ENCODE results near the gene RBP3. TPM values are rescaled to one million over a fixed set of nuclear protein-coding genes. Genes with fewer than 3 reads are reported as not detected.

RBP3 gene
- total RNA-seq, 2 donors from 2014 or later = not detected

DNA sequence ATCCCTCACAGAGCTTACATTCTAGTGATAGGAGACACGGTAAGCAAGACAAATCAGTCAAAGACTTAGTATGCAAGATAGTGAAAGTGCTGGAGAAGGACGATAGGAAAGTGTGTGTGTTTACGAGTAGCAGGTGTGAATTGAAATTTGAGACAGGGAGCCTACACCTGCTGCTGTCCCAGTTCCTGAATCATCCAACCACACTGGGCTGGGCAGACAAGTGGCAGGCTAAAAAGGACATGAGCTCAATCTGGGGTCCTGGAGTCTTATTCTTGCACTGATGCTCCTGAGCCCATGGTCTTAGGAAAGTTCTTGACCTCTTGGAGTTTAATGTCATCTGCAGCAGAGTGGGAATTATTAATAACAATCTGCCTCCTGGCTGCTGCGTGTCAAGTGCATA, 16.2 kb downstream of the RBP3 start:
- Mint-ChIP-seq H3K4me3 (no peak overlapping the region), H3K36me3 (ENCODE audit: low read depth) (no peaks in the 10 kb centered on the region), H3K27me3 (ENCODE audit: insufficient read depth) (peaks cover 18% of the 10 kb centered on the region), H3K9me3 (no peaks in the 10 kb centered on the region), H3K27ac (no peak overlapping the region), H3K4me1 (peaks cover 7% of the 10 kb centered on the region)
- no peaks in the 10 kb centered on the region for H3K36me3 ChIP-seq (ENCODE audit: control insufficient read depth, insufficient read depth, low read length)
- no peak overlapping the region for H3K4me3 ChIP-seq (ENCODE audit: low read length)
- no peak for TF ChIP-seq CTCF (conservative IDR thresholded peaks at IDR 0.05)
- H3K9me3 ChIP-seq (ENCODE audit: control insufficient read depth, low read length) = no peaks in the 10 kb centered on the region
- no peak overlapping the region for H3K27ac ChIP-seq (ENCODE audit: low read depth, low read length)
- DNase-seq = no peak
- H3K27me3 ChIP-seq (ENCODE audit: control insufficient read depth, insufficient read depth, low read length, poor library complexity, severe bottlenecking) = no peaks in the 10 kb centered on the region
- no peaks in the 10 kb centered on the region for H3K4me1 ChIP-seq (ENCODE audit: control insufficient read depth, insufficient read depth, low read length)
- H3K9ac ChIP-seq (ENCODE audit: extremely low read depth, low read length, poor library complexity, severe bottlenecking) = no peak overlapping the region
- 67 to 81% methylated on average over 4 of the region's 4 CpGs for WGBS, 2 experiments (ENCODE audit: insufficient coverage in 1 of 2, insufficient read length in 1 of 2)

DNA sequence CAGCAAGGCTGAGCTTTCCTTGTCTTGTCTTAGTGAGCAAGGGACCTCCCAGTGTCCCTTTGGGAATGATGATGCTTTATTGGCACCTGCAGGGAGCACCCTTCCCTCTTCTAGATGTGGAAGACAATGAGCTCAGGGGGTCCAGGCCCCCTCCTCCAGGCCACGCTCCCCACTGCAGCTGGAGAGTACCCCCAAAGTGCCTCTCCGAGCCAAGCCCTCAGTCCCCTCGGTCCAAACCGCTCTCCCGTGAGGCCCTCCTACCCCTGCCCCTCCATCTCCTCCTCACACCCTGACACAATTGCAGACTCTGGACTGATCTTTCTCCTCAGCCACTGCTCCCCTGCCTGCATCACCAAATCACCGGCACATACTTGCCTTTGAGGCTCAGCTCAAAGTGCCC, 16.7 kb downstream of the RBP3 start:
- Histone ChIP-seq H3K4me3 (ENCODE audit: low read length) (no peak overlapping the region), H3K9ac (ENCODE audit: extremely low read depth, low read length, poor library complexity, severe bottlenecking) (no peak overlapping the region), H3K9me3 (ENCODE audit: control insufficient read depth, low read length) (no peaks in the 10 kb centered on the region), H3K27me3 (ENCODE audit: control insufficient read depth, insufficient read depth, low read length, poor library complexity, severe bottlenecking) (no peaks in the 10 kb centered on the region), H3K27ac (ENCODE audit: low read depth, low read length) (no peak overlapping the region), H3K36me3 (ENCODE audit: control insufficient read depth, insufficient read depth, low read length) (no peaks in the 10 kb centered on the region), H3K4me1 (ENCODE audit: control insufficient read depth, insufficient read depth, low read length) (no peaks in the 10 kb centered on the region)
- Mint-ChIP-seq H3K4me3 (no peak overlapping the region), H3K4me1 (peaks cover 7% of the 10 kb centered on the region), H3K27ac (no peak overlapping the region), H3K36me3 (ENCODE audit: low read depth) (no peaks in the 10 kb centered on the region), H3K27me3 (ENCODE audit: insufficient read depth) (peaks cover 18% of the 10 kb centered on the region), H3K9me3 (no peaks in the 10 kb centered on the region)
- WGBS, 2 experiments (ENCODE audit: insufficient coverage in 1 of 2, insufficient read length in 1 of 2) = 92 to 96% methylated on average over 4 to 6 of the region's 6 CpGs
- DNase-seq = no peak
- TF ChIP-seq CTCF (conservative IDR thresholded peaks at IDR 0.05) = no peak

DNA sequence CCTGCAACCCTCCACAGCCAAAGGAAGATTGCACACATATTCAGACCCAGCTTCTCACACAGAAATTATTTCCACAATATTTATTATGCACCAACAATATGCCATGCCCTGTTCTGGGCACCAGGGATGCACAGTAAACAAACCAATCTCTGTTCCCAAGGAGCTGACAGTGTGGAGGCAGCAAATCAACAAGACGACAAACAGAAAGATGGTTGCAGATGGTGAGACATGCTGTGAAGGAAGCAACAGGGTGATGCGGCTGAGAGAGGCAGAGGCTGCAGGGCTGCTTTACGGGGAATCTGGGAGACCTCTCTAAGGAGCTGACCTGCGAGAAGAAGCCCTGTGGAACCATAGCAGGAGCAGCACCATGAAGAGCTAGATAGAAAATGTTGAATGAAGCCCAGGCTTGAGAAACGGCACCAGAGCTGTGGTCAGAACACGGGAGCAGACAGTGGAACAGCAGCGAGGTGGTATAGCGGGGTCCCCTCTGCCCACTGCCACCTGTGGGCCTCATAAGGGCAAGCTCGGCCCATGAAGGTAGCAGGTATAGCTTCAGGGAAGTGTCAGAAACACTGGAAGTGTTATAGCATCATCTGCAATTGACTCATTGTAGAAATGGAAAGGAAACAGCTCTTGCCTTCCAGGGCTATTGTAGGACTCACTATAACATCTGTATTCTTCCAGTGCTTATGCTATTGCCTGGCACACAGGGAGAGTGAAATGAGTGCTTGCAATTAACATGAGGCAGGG, 17.4 kb downstream of the RBP3 start:
- peaks cover 18% of the 10 kb centered on the region for H3K27me3 Mint-ChIP-seq (ENCODE audit: insufficient read depth)
- Histone ChIP-seq H3K36me3 (ENCODE audit: control insufficient read depth, insufficient read depth, low read length) (no peaks in the 10 kb centered on the region), H3K4me3 (ENCODE audit: low read length) (no peak overlapping the region), H3K9ac (ENCODE audit: extremely low read depth, low read length, poor library complexity, severe bottlenecking) (no peak overlapping the region), H3K27me3 (ENCODE audit: control insufficient read depth, insufficient read depth, low read length, poor library complexity, severe bottlenecking) (no peaks in the 10 kb centered on the region), H3K9me3 (ENCODE audit: control insufficient read depth, low read length) (no peaks in the 10 kb centered on the region), H3K27ac (ENCODE audit: low read depth, low read length) (no peak overlapping the region), H3K4me1 (ENCODE audit: control insufficient read depth, insufficient read depth, low read length) (no peaks in the 10 kb centered on the region)
- DNase-seq = no peak
- H3K27ac Mint-ChIP-seq = no peak overlapping the region
- H3K4me1 Mint-ChIP-seq = peaks cover 7% of the 10 kb centered on the region
- 90 to 98% methylated on average over 7 to 9 of the region's 9 CpGs for WGBS, 2 experiments (ENCODE audit: insufficient coverage in 1 of 2, insufficient read length in 1 of 2)
- no peak for TF ChIP-seq CTCF (conservative IDR thresholded peaks at IDR 0.05)
- H3K9me3 Mint-ChIP-seq = no peaks in the 10 kb centered on the region
- H3K36me3 Mint-ChIP-seq (ENCODE audit: low read depth) = no peaks in the 10 kb centered on the region
- H3K4me3 Mint-ChIP-seq = no peak overlapping the region

Data from endodermal cell (in vitro differentiated cells).